B cell (primary cell): Measurements from ENCODE around the gene FAM131C. TPM values are rescaled to one million over a fixed set of nuclear protein-coding genes. Genes with fewer than 3 reads are reported as not detected.
"Not testable (repeated sequence)": the region's sequence is repeated elsewhere in the genome, so short reads cannot be mapped to it uniquely, and the experiment has no call there.

Experiments
- ATAC-seq: fragments of 200-7000 bp; cut with Tn5 transposase; one replicate; pipeline ENCODE4 v1.10.0; 2021; ENCODE audit warnings: low read depth, mild to moderate bottlenecking, moderate number of reproducible peaks, moderate library complexity
- CTCF ChIA-PET: fragments of 350-600 bp; sonication (Branson Sonifier 250); formaldehyde crosslinking; loops from one replicate; lab custom pipeline; 2021; ENCODE audit warnings: antibody characterized with exemption, inconsistent platforms; lab: Charles Lee
- POLR2A ChIA-PET: fragments of 350-600 bp; sonication (Branson Sonifier 250); formaldehyde crosslinking; loops from one replicate; lab custom pipeline; 2021; ENCODE audit warnings: antibody characterized with exemption; lab: Charles Lee
- DNase-seq: peaks from one replicate; pipeline ENCODE4 v3.0.0; 2013
- H2AFZ ChIP-seq: 2 replicates; pipeline ENCODE4 v1.6.1; 2012; ENCODE audit warnings: mild to moderate bottlenecking, low read depth, low read length; ENCODE audit not compliant: insufficient read depth, poor library complexity, severe bottlenecking
- H3K27ac ChIP-seq, 2 donors: 1 replicate in 1 of 2; 2 replicates in 1 of 2; pipeline ENCODE4 v1.5.1; 2012 to 2013; ENCODE audit warnings: low read length in 2 of 2, mild to moderate bottlenecking in 2 of 2, moderate library complexity in 1 of 2
- H3K27me3 ChIP-seq, 4 experiments: fragments of 200-600 bp in 1 of 4; sonication (generic) in 1 of 4; replicated peaks in 1 of 4; 1 replicate in 2 of 4; 2 replicates in 2 of 4; pipeline versions ENCODE4 v1.6.1 to v1.7.0; 2013 to 2016; ENCODE audit warnings: low read length in 3 of 4, mild to moderate bottlenecking in 2 of 4, mixed read lengths in 1 of 4, moderate library complexity in 1 of 4; ENCODE audit not compliant: insufficient read depth in 4 of 4, control insufficient read depth in 3 of 4; ENCODE audit errors: control extremely low read depth in 1 of 4
- H3K36me3 ChIP-seq, 2 experiments: replicated peaks in 1 of 2; 1 replicate in 1 of 2; 2 replicates in 1 of 2; pipeline versions ENCODE4 v1.6.1 to v1.7.1; 2013; ENCODE audit warnings: low read length in 1 of 2; ENCODE audit not compliant: insufficient read depth in 2 of 2, control insufficient read depth in 1 of 2; ENCODE audit errors: control extremely low read depth in 1 of 2, extremely low read depth in 1 of 2
- H3K4me1 ChIP-seq, 2 donors: fragments of 200-600 bp in 1 of 2; sonication (generic) in 1 of 2; 1 replicate in 1 of 2; 2 replicates in 1 of 2; pipeline versions ENCODE4 v1.5.1 to v1.6.1; 2013 to 2017; ENCODE audit warnings: low read length in 2 of 2; ENCODE audit not compliant: control insufficient read depth in 2 of 2, insufficient read depth in 2 of 2
- H3K4me2 ChIP-seq: replicated peaks from 2 replicates; pipeline ENCODE3; 2012; ENCODE audit warnings: mild to moderate bottlenecking, low read depth, low read length; ENCODE audit not compliant: poor library complexity, severe bottlenecking
- H3K4me3 ChIP-seq, 5 experiments: fragments of 200-600 bp in 1 of 5; sonication (generic) in 1 of 5; 1 replicate in 3 of 5; 2 replicates in 2 of 5; pipeline versions ENCODE4 v1.5.1 to v1.7.0; 2011 to 2016; ENCODE audit warnings: low read length in 4 of 5, mild to moderate bottlenecking in 4 of 5, low read depth in 2 of 5, control low read depth in 1 of 5, moderate library complexity in 1 of 5; ENCODE audit not compliant: insufficient read depth in 1 of 5; ENCODE audit errors: control extremely low read depth in 1 of 5, extremely low read depth in 1 of 5
- H3K79me2 ChIP-seq: fragments of 200-600 bp; sonication (generic); one replicate; pipeline ENCODE4 v1.6.0; 2016; ENCODE audit warnings: low read length; ENCODE audit not compliant: control insufficient read depth, insufficient read depth
- H3K9ac ChIP-seq: fragments of 200-600 bp; sonication (generic); 2 replicates; pipeline ENCODE4 v1.6.1; 2017; ENCODE audit warnings: mild to moderate bottlenecking, low read length, moderate library complexity
- H3K9me3 ChIP-seq, 3 donors: one replicate each; pipeline versions ENCODE4 v1.6.1 to v1.7.1; 2013; ENCODE audit warnings: low read length in 2 of 3; ENCODE audit not compliant: control insufficient read depth in 2 of 3, insufficient read depth in 1 of 3; ENCODE audit errors: control extremely low read depth in 1 of 3
- H4K20me1 ChIP-seq: 2 replicates; pipeline ENCODE4 v1.6.0; 2012; ENCODE audit warnings: mild to moderate bottlenecking, low read length; ENCODE audit not compliant: insufficient read depth, control insufficient read depth, poor library complexity, severe bottlenecking
- H3K27ac Mint-ChIP-seq: one replicate; pipeline ENCODE4 v1.8.0; 2021; ENCODE audit warnings: mixed read lengths
- H3K27me3 Mint-ChIP-seq: one replicate; pipeline ENCODE4 v1.8.0; 2021; ENCODE audit warnings: mixed read lengths
- H3K4me1 Mint-ChIP-seq: one replicate; pipeline ENCODE4 v1.8.0; 2021; ENCODE audit warnings: mixed read lengths
- H3K4me3 Mint-ChIP-seq: one replicate; pipeline ENCODE4 v1.8.0; 2021; ENCODE audit warnings: mixed read lengths
- H3K9me3 Mint-ChIP-seq: one replicate; pipeline ENCODE4 v1.8.0; 2022; ENCODE audit warnings: mixed read lengths; ENCODE audit not compliant: insufficient read depth
- CTCF ChIP-seq: fragments of 200-600 bp; IDR thresholded peaks from one replicate; pipeline ENCODE4 v1.8.0; 2022; ENCODE audit warnings: antibody characterized with exemption, mild to moderate bottlenecking
- EZH2 ChIP-seq: IDR thresholded peaks from 2 replicates; pipeline ENCODE4 v1.6.1; 2012; ENCODE audit warnings: borderline replicate concordance, low read depth, mild to moderate bottlenecking, moderate library complexity, low read length; ENCODE audit not compliant: insufficient read depth, poor library complexity, severe bottlenecking
- WGBS: methylation state at CpG from one replicate; pipeline ENCODE4 v1.1.5; 2013; ENCODE audit warnings: missing lambda C conversion rate; ENCODE audit not compliant: insufficient coverage; 5-methylcytosine and 5-hydroxymethylcytosine counted together
- intact Hi-C: fragments of 100-400 bp; cut with micrococcal nuclease; formaldehyde crosslinking; loops from one replicate; pipeline ENCODE4 v1.10.0; 2022
- polyA plus RNA-seq: library from polyadenylated mRNA; depleted of rRNA; stranded (reverse); fragments of >200 nt; gene quantifications from 2 replicates; pipeline ENCODE4 v1.2.3, GENCODE V29; 2012
- total RNA-seq, 2 donors: library from RNA; stranded (reverse); fragments of 120-200 nt in 1 of 2; gene quantifications; 1 replicate in 1 of 2; 2 replicates in 1 of 2; pipeline versions ENCODE4 v1.2.3 to v1.2.4, GENCODE V29; 2013 to 2022

FAM131C gene
- total and polyA plus RNA-seq, 2 donors (not counting 1 experiment from before 2014, with no cell fraction given) = 0.37 TPM; not detected in 1

GRCh38 chr1:16021681-16022080 is 51.8 kb downstream of the FAM131C start, which contains the start of gene CLCNKA:
CLCNKA (plus strand) TSS chr1:16022036; CDS start chr1:16022620, 584 bp downstream.
- H2AFZ ChIP-seq = no peak within 1 kb of the TSS
- H3K9ac ChIP-seq = no peak within 1 kb of the TSS
- 56% methylated on average over 4 of the region's 6 CpGs for WGBS
- H3K4me1 ChIP-seq = peaks cover 0 to 2% of the 10 kb centered on the region in 2 donors
- TF ChIP-seq EZH2 (no peak), CTCF (no peak)
- Mint-ChIP-seq H3K9me3 (no peaks in the 10 kb centered on the region), H3K4me1 (peaks cover 2% of the 10 kb centered on the region), H3K27me3 (peaks cover 8% of the 10 kb centered on the region), H3K4me3 (no peak within 1 kb of the TSS), H3K27ac (no peak within 1 kb of the TSS)
- ChIA-PET CTCF (interaction anchor here (1.7 kb wide), 1 partner anchor 14 kb away, joined by 5 read pairs; no protein-coding TSS in a partner anchor), POLR2A (no interaction called here)
- H3K79me2 ChIP-seq = no peaks in the 10 kb centered on the region
- no peaks in the 10 kb centered on the region for H3K9me3 ChIP-seq
- H3K27ac ChIP-seq = no peak within 1 kb of the TSS
- H3K4me2 ChIP-seq = no peak within 1 kb of the TSS
- H3K36me3 ChIP-seq = no peaks in the 10 kb centered on the region
- H3K4me3 ChIP-seq = no peak within 1 kb of the TSS
- intact Hi-C loops = loop anchor here (2.0 kb wide), 1 partner anchor 21 kb away; the partner anchor contains the start of gene CLCNKB
- H4K20me1 ChIP-seq = no peaks in the 10 kb centered on the region
- H3K27me3 ChIP-seq = peaks cover 0 to 2% (median 0%) of the 10 kb centered on the region in 4 experiments
- ATAC-seq (no peak), DNase-seq (no peak)

GRCh38 chr1:16020878-16021277 is 52.6 kb downstream of the FAM131C start:
- H3K9me3 ChIP-seq, H3K27ac ChIP-seq, H3K4me1 Mint-ChIP-seq, H3K9ac ChIP-seq, DNase-seq, H3K36me3 ChIP-seq, H3K4me3 ChIP-seq, H3K4me1 ChIP-seq, H4K20me1 ChIP-seq, ATAC-seq, H3K79me2 ChIP-seq, H3K4me3 Mint-ChIP-seq, H3K9me3 Mint-ChIP-seq, POLR2A ChIA-PET, H3K4me2 ChIP-seq, H2AFZ ChIP-seq, H3K27me3 ChIP-seq, H3K27ac Mint-ChIP-seq, H3K27me3 Mint-ChIP-seq: not testable (repeated sequence)
- WGBS = 67% methylated on average over 8 of the region's 9 CpGs
- CTCF ChIA-PET = interaction anchor here (1.4 to 1.7 kb wide), 2 partner anchors 11 to 14 kb away, joined by 5 read pairs; no protein-coding TSS in a partner anchor
- intact Hi-C loops = loop anchor here (2.0 kb wide), 1 partner anchor 22 kb away; the partner anchor contains the start of gene CLCNKB
